Pons (tissue), 1 donor: Measurements from ENCODE around the gene NDUFS7.
"Not testable (repeated sequence)": the region's sequence is repeated elsewhere in the genome, so short reads cannot be mapped to it uniquely, and the experiment has no call there.

Experiments used
- DNase-seq: peaks from one replicate; pipeline ENCODE4 v3.0.0-alpha.2; 2016; ENCODE audit warnings: low spot score

NDUFS7 gene

GRCh38 chr19:1417681-1418495 is 34.2 kb downstream of the NDUFS7 start:
- DNase-seq: no peak

GRCh38 chr19:1418496-1418775 is 34.7 kb downstream of the NDUFS7 start:
- no peak for DNase-seq

GRCh38 chr19:1418951-1419738 is 35.4 kb downstream of the NDUFS7 start:
- DNase-seq: no peak

- DNase-seq: not testable (repeated sequence)
Observed at GRCh38 chr19:1420085-1420484, 36.4 kb downstream of the NDUFS7 start.

GRCh38 chr19:1420590-1420989 is 36.9 kb downstream of the NDUFS7 start:
- DNase-seq: no peak

GRCh38 chr19:1421218-1421957 is 37.7 kb downstream of the NDUFS7 start:
- no peak for DNase-seq

GRCh38 chr19:1421958-1422305 is 38.2 kb downstream of the NDUFS7 start:
- DNase-seq: no peak

GRCh38 chr19:1422360-1422759 is 38.7 kb downstream of the NDUFS7 start:
- DNase-seq: no peak

GRCh38 chr19:1422943-1423342 is 39.2 kb downstream of the NDUFS7 start:
- DNase-seq: no peak

- DNase-seq: no peak
Observed at GRCh38 chr19:1423436-1424191, 39.9 kb downstream of the NDUFS7 start.

- no peak for DNase-seq
Observed at GRCh38 chr19:1424192-1424955, 40.7 kb downstream of the NDUFS7 start.

GRCh38 chr19:1425102-1425837 is 41.6 kb downstream of the NDUFS7 start:
- DNase-seq: no peak

GRCh38 chr19:1425902-1426301 is 42.2 kb downstream of the NDUFS7 start:
- no peak for DNase-seq

GRCh38 chr19:1426736-1427135 is 43.0 kb downstream of the NDUFS7 start:
- no peak for DNase-seq

- no peak for DNase-seq
Observed at GRCh38 chr19:1427221-1427920, 43.7 kb downstream of the NDUFS7 start.

GRCh38 chr19:1428738-1429391 is 45.2 kb downstream of the NDUFS7 start:
- DNase-seq: no peak

- no peak for DNase-seq
Observed at GRCh38 chr19:1429750-1430149, 46.0 kb downstream of the NDUFS7 start.

- DNase-seq: no peak
Observed at GRCh38 chr19:1430246-1430645, 46.5 kb downstream of the NDUFS7 start.

GRCh38 chr19:1431759-1432506 is 48.2 kb downstream of the NDUFS7 start:
- no peak for DNase-seq
